Loucy (cell line): ENCODE data around the gene STARD13.

ENCODE experiments used
- H2AFZ ChIP-seq: fragments of 200-600 bp; sonication (generic); 2 replicates; pipeline ENCODE4 v1.6.0; 2016; ENCODE audit warnings: antibody characterized with exemption, mild to moderate bottlenecking, low read length, moderate library complexity
- H3F3A ChIP-seq: fragments of 200-600 bp; 2 replicates; pipeline ENCODE4 v1.6.0; 2016; ENCODE audit warnings: antibody characterized with exemption, low read depth, mild to moderate bottlenecking
- H3K27me3 ChIP-seq: fragments of 200-600 bp; sonication (generic); 2 replicates; pipeline ENCODE4 v1.6.1; 2014; ENCODE audit warnings: low read length, mild to moderate bottlenecking; ENCODE audit not compliant: insufficient read depth, poor library complexity, severe bottlenecking
- H3K36me3 ChIP-seq: fragments of 200-600 bp; sonication (generic); 2 replicates; pipeline ENCODE4 v1.6.1; 2016; ENCODE audit warnings: low read length; ENCODE audit not compliant: insufficient read depth
- H3K4me1 ChIP-seq: fragments of 200-600 bp; sonication (generic); 2 replicates; pipeline ENCODE4 v1.5.1; 2014; ENCODE audit warnings: low read length, mild to moderate bottlenecking; ENCODE audit not compliant: insufficient read depth, poor library complexity, severe bottlenecking
- H3K4me2 ChIP-seq: fragments of 200-600 bp; sonication (generic); 2 replicates; pipeline ENCODE4 v1.6.0; 2014; ENCODE audit warnings: antibody characterized with exemption, low read length, low read depth, mild to moderate bottlenecking; ENCODE audit not compliant: poor library complexity, severe bottlenecking
- H3K4me3 ChIP-seq: fragments of 200-600 bp; sonication (generic); 2 replicates; pipeline ENCODE4 v1.5.1; 2014; ENCODE audit warnings: low read length, mild to moderate bottlenecking, mixed read lengths; ENCODE audit not compliant: poor library complexity, severe bottlenecking
- H3K79me2 ChIP-seq: fragments of 200-600 bp; sonication (generic); 2 replicates; pipeline ENCODE4 v1.6.1; 2014; ENCODE audit warnings: low read length; ENCODE audit not compliant: insufficient read depth
- H3K9ac ChIP-seq: fragments of 200-600 bp; sonication (generic); 2 replicates; pipeline ENCODE4 v1.6.0; 2014; ENCODE audit warnings: mild to moderate bottlenecking, low read depth, low read length, moderate library complexity; ENCODE audit not compliant: poor library complexity, severe bottlenecking
- H3K9me2 ChIP-seq: fragments of 200-600 bp; sonication (generic); replicated peaks from 2 replicates; pipeline ENCODE4 v1.6.1; 2016; ENCODE audit warnings: low read depth, low read length, mixed read lengths
- H3K9me3 ChIP-seq: fragments of 200-600 bp; sonication (generic); 2 replicates; pipeline ENCODE4 v1.6.1; 2014; ENCODE audit warnings: mild to moderate bottlenecking, antibody characterized with exemption, low read length, low read depth; ENCODE audit not compliant: insufficient read depth
- H4K20me1 ChIP-seq: fragments of 200-600 bp; sonication (generic); 2 replicates; pipeline ENCODE4 v1.6.0; 2014; ENCODE audit warnings: antibody characterized with exemption, low read length, mild to moderate bottlenecking; ENCODE audit not compliant: insufficient read depth, poor library complexity, severe bottlenecking
- EZH2phosphoT487 ChIP-seq: fragments of 200-600 bp; IDR thresholded peaks from 2 replicates; pipeline ENCODE4 v1.6.1; 2018; ENCODE audit warnings: antibody characterized with exemption, mild to moderate bottlenecking, moderate library complexity, borderline replicate concordance
- TF ChIP-seq, protein P1 (sequence below): fragments of 200-600 bp; sonication (generic); conservative IDR thresholded peaks from 2 replicates; pipeline ENCODE4 v1.5.1; 2014; ENCODE audit warnings: mild to moderate bottlenecking, antibody characterized with exemption, low read length

Gene STARD13

DNA sequence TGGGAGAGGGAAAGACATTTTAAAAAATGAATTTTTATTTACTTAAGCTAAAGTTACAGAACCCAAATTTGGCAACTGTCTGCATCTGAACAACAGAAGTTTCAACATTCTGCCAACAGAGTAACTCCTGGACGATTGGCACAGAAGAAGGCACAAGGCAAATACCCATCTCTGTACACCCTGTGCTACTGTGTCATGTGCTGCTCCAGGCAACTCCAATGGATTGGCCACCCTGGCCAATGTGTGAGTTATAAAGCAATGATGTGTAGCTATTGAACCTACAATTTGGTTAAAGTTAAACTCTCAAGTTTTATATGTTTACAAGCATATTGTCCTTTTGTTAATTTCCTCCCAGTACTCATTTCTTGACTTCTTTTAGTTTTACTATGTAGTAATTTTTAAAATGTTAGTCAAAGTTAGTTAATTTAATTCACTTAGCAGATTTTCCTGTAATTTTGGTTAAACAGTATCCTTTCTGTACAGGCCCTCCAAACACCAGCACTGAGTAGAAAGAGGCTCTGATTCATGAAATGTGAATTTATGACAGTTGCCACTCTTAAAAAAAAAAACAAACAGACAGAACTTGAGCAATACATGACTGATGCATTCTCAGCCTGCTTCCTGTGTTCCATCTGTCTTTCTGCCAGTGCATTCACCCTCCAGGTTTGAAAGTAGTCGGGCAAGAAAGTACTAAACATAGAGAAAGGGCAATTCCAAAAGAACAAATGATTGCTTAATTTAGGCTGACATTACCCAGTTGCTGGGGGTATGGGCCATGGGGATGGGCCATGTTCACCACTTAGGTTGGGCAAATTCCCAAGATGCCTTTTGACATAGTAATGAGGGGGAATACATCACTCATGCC is 5.9 kb downstream of the STARD13 start:
- H3K4me3 ChIP-seq = no peak overlapping the region
- no peaks in the 10 kb centered on the region for H3K27me3 ChIP-seq
- no peak for TF ChIP-seq EZH2phosphoT487
- 0 out of 2 replicates have a peak, but pooled peaks cover 3% of the 10 kb centered on the region for H3K9me2 ChIP-seq
- H3K9ac ChIP-seq = no peak overlapping the region
- H3K9me3 ChIP-seq = no peaks in the 10 kb centered on the region
- no peaks in the 10 kb centered on the region for H3F3A ChIP-seq
- H2AFZ ChIP-seq = no peak overlapping the region
- no peaks in the 10 kb centered on the region for H4K20me1 ChIP-seq
- H3K4me1 ChIP-seq = no peaks in the 10 kb centered on the region
- no peaks in the 10 kb centered on the region for H3K36me3 ChIP-seq
- no peak overlapping the region for H3K4me2 ChIP-seq
- no peaks in the 10 kb centered on the region for H3K79me2 ChIP-seq

DNA sequence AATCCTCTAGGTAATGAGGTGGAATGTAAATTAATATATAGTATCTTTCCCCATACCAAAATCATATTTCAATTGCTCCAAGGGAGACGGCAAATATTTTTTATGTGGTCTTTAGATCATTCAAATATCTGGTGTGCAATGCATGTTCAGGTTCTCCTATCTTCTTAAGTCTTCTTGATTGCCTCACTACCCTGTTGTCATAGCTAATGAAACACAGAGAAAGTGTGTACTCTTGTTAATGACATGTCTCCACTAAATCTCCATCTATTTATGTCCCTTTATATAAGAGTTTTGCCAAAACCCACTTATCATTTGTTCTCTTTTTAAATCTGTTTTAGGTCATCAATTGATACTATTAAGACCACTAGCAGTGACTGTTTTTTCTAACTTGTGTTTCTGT is 6.6 kb downstream of the STARD13 start:
- H3F3A ChIP-seq = no peaks in the 10 kb centered on the region
- H3K4me2 ChIP-seq = no peak overlapping the region
- H3K9me2 ChIP-seq = 0 out of 2 replicates have a peak, but pooled peaks cover 3% of the 10 kb centered on the region
- no peak overlapping the region for H3K4me3 ChIP-seq
- no peaks in the 10 kb centered on the region for H3K9me3 ChIP-seq
- H3K9ac ChIP-seq = no peak overlapping the region
- no peaks in the 10 kb centered on the region for H4K20me1 ChIP-seq
- H2AFZ ChIP-seq = no peak overlapping the region
- no peaks in the 10 kb centered on the region for H3K36me3 ChIP-seq
- TF ChIP-seq EZH2phosphoT487 = no peak
- TF ChIP-seq, protein P1, sequence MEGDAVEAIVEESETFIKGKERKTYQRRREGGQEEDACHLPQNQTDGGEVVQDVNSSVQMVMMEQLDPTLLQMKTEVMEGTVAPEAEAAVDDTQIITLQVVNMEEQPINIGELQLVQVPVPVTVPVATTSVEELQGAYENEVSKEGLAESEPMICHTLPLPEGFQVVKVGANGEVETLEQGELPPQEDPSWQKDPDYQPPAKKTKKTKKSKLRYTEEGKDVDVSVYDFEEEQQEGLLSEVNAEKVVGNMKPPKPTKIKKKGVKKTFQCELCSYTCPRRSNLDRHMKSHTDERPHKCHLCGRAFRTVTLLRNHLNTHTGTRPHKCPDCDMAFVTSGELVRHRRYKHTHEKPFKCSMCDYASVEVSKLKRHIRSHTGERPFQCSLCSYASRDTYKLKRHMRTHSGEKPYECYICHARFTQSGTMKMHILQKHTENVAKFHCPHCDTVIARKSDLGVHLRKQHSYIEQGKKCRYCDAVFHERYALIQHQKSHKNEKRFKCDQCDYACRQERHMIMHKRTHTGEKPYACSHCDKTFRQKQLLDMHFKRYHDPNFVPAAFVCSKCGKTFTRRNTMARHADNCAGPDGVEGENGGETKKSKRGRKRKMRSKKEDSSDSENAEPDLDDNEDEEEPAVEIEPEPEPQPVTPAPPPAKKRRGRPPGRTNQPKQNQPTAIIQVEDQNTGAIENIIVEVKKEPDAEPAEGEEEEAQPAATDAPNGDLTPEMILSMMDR = no peak
- H3K4me1 ChIP-seq = no peaks in the 10 kb centered on the region
- no peaks in the 10 kb centered on the region for H3K27me3 ChIP-seq
- no peaks in the 10 kb centered on the region for H3K79me2 ChIP-seq

DNA sequence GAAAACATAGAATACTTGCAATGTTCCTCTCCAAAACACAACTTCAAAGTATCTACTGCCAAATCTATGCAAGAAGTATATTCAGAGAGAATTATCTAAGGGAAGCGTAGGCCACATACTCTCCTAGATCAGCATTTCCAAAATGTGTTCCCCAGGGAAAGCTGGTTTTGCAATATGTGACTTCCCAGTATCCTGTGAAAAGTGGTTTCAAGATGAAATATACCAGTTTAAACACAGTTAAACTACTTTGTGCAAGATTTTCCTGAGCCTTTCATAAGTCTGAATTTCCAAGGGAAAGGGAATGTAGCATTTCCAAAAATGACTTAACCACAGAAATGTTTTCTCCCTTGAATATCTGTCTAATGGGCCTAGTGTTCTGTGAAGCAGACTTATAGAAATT is 7.6 kb downstream of the STARD13 start:
- no peaks in the 10 kb centered on the region for H3K79me2 ChIP-seq
- H3K4me1 ChIP-seq = no peaks in the 10 kb centered on the region
- H3F3A ChIP-seq = no peaks in the 10 kb centered on the region
- H3K27me3 ChIP-seq = no peaks in the 10 kb centered on the region
- no peak overlapping the region for H3K4me3 ChIP-seq
- H3K36me3 ChIP-seq = no peaks in the 10 kb centered on the region
- 0 out of 2 replicates have a peak, but pooled peaks cover 3% of the 10 kb centered on the region for H3K9me2 ChIP-seq
- no peak for TF ChIP-seq EZH2phosphoT487
- TF ChIP-seq, protein P1 = no peak
- H3K9ac ChIP-seq = no peak overlapping the region
- no peak overlapping the region for H3K4me2 ChIP-seq
- no peaks in the 10 kb centered on the region for H4K20me1 ChIP-seq
- no peak overlapping the region for H2AFZ ChIP-seq
- no peaks in the 10 kb centered on the region for H3K9me3 ChIP-seq
